Neural progenitor cell (in vitro differentiated cells): ENCODE results near the gene THSD4. TPM values are rescaled to one million over a fixed set of nuclear protein-coding genes. Genes with fewer than 3 reads are reported as not detected.
"Not testable (repeated sequence)": the region's sequence is repeated elsewhere in the genome, so short reads cannot be mapped to it uniquely, and the experiment has no call there.

Experiments
- DNase-seq: peaks from one replicate; pipeline ENCODE4 v3.0.0-alpha.2; 2016; ENCODE audit warnings: low spot score
- H2AFZ ChIP-seq: fragments of 200-600 bp; sonication (generic); replicated peaks from 2 replicates; pipeline ENCODE4 v1.6.1; 2016; ENCODE audit warnings: antibody characterized with exemption
- H3F3A ChIP-seq: fragments of 200-600 bp; sonication (generic); 2 replicates; pipeline ENCODE4 v1.6.1; 2016; ENCODE audit warnings: antibody characterized with exemption, low read depth
- H3K27ac ChIP-seq: fragments of 200-600 bp; sonication (generic); 2 replicates; pipeline ENCODE4 v1.5.1; 2016; ENCODE audit warnings: mild to moderate bottlenecking
- H3K27me3 ChIP-seq: fragments of 200-600 bp; sonication (generic); 2 replicates; pipeline ENCODE4 v1.6.1; 2016; ENCODE audit warnings: mild to moderate bottlenecking, moderate library complexity
- H3K36me3 ChIP-seq: fragments of 200-600 bp; sonication (generic); 2 replicates; pipeline ENCODE4 v1.5.1; 2016
- H3K4me1 ChIP-seq: fragments of 200-600 bp; sonication (generic); 2 replicates; pipeline ENCODE4 v1.6.1; 2016; ENCODE audit warnings: mixed run types
- H3K4me2 ChIP-seq: fragments of 200-600 bp; sonication (generic); 2 replicates; pipeline ENCODE4 v1.6.1; 2016
- H3K4me3 ChIP-seq: fragments of 200-600 bp; sonication (generic); 2 replicates; pipeline ENCODE4 v1.5.1; 2016
- H3K79me2 ChIP-seq: fragments of 200-600 bp; sonication (generic); 2 replicates; pipeline ENCODE4 v1.6.1; 2016; ENCODE audit warnings: low read depth
- H3K9ac ChIP-seq: fragments of 200-600 bp; sonication (generic); 2 replicates; pipeline ENCODE4 v1.6.1; 2016
- H3K9me3 ChIP-seq: fragments of 200-600 bp; sonication (generic); 2 replicates; pipeline ENCODE4 v1.5.1; 2016; ENCODE audit warnings: low read depth
- H4K20me1 ChIP-seq: fragments of 200-600 bp; sonication (generic); 2 replicates; pipeline ENCODE4 v1.6.1; 2016; ENCODE audit warnings: low read depth
- H3K27ac Mint-ChIP-seq: 3 replicates; pipeline ENCODE4 v1.8.0; 2021; ENCODE audit warnings: mixed read lengths
- H3K27me3 Mint-ChIP-seq: 2 replicates; pipeline ENCODE4 v1.8.0; 2022; ENCODE audit warnings: low read depth, mild to moderate bottlenecking, inconsistent platforms, moderate library complexity, mixed read lengths; ENCODE audit not compliant: insufficient read depth
- H3K36me3 Mint-ChIP-seq: 3 replicates; pipeline ENCODE4 v1.8.0; 2021; ENCODE audit warnings: mixed read lengths
- H3K4me1 Mint-ChIP-seq: 3 replicates; pipeline ENCODE4 v1.8.0; 2021; ENCODE audit warnings: mixed read lengths
- H3K4me3 Mint-ChIP-seq: 3 replicates; pipeline ENCODE4 v1.8.0; 2021; ENCODE audit warnings: mild to moderate bottlenecking, moderate library complexity, mixed read lengths
- H3K9me3 Mint-ChIP-seq: 3 replicates; pipeline ENCODE4 v1.8.0; 2020; ENCODE audit warnings: mixed read lengths
- CTCF ChIP-seq: fragments of 200-600 bp; sonication (generic); IDR thresholded peaks from 2 replicates; pipeline ENCODE4 v1.5.1; 2017; ENCODE audit warnings: antibody characterized with exemption, mild to moderate bottlenecking
- EZH2 ChIP-seq: fragments of 200-600 bp; sonication (generic); IDR thresholded peaks from 2 replicates; pipeline ENCODE4 v1.6.1; 2017; ENCODE audit warnings: antibody characterized with exemption, mild to moderate bottlenecking, moderate library complexity
- EZH2phosphoT487 ChIP-seq: fragments of 200-600 bp; sonication (generic); IDR thresholded peaks from 2 replicates; pipeline ENCODE4 v1.6.1; 2017; ENCODE audit warnings: antibody characterized with exemption
- total RNA-seq: library from RNA; depleted of rRNA; stranded (reverse); fragments of >200 nt; gene quantifications from 2 replicates; pipeline ENCODE4 v1.2.3, GENCODE V29; 2015; ENCODE audit warnings: low replicate concordance

Gene THSD4
- total RNA-seq, 1 donor from 2014 or later: 2.4 TPM

- Mint-ChIP-seq H3K36me3 (peaks cover 3% of the 10 kb centered on the region), H3K4me1 (no peaks in the 10 kb centered on the region), H3K27me3 (peaks cover 2% of the 10 kb centered on the region), H3K9me3 (peaks cover 20% of the 10 kb centered on the region), H3K4me3 (no peak overlapping the region), H3K27ac (no peak overlapping the region)
- H3K36me3 ChIP-seq: peaks cover 5% of the 10 kb centered on the region
- no peak overlapping the region for H3K9ac ChIP-seq
- no peak overlapping the region for H3K27ac ChIP-seq
- no peaks in the 10 kb centered on the region for H3K4me1 ChIP-seq
- no peak for DNase-seq
- H3K79me2 ChIP-seq: no peaks in the 10 kb centered on the region
- H3K27me3 ChIP-seq: no peaks in the 10 kb centered on the region
- no peak overlapping the region for H2AFZ ChIP-seq
- peaks cover 6% of the 10 kb centered on the region for H3K9me3 ChIP-seq
- H3K4me2 ChIP-seq: no peak overlapping the region
- no peaks in the 10 kb centered on the region for H3F3A ChIP-seq
- no peaks in the 10 kb centered on the region for H4K20me1 ChIP-seq
- H3K4me3 ChIP-seq: no peak overlapping the region
- no peak for TF ChIP-seq CTCF
- no peak for TF ChIP-seq EZH2
- TF ChIP-seq EZH2phosphoT487: no peak
These were observed 55.9 kb downstream of the THSD4 start for GRCh38 chr15:71171195-71171594.

GRCh38 chr15:71174360-71174759 lies 59.1 kb downstream of the THSD4 start:
- H4K20me1 ChIP-seq, H3K27me3 ChIP-seq, H3K27ac ChIP-seq, H3K4me1 ChIP-seq, H3K9me3 ChIP-seq, H3K36me3 ChIP-seq, DNase-seq, H3K27me3 Mint-ChIP-seq, H3K4me3 Mint-ChIP-seq, H3K4me2 ChIP-seq, H3F3A ChIP-seq, H3K79me2 ChIP-seq, H3K36me3 Mint-ChIP-seq, H2AFZ ChIP-seq, H3K4me1 Mint-ChIP-seq, H3K4me3 ChIP-seq, H3K9ac ChIP-seq, H3K27ac Mint-ChIP-seq: not testable (repeated sequence)
- H3K9me3 Mint-ChIP-seq: peaks cover 20% of the 10 kb centered on the region

GRCh38 chr15:71180986-71181853 lies 65.9 kb downstream of the THSD4 start:
- no peak overlapping the region for H3K9ac ChIP-seq
- no peaks in the 10 kb centered on the region for H3K79me2 ChIP-seq
- peaks cover under 1% of the 10 kb centered on the region for H3F3A ChIP-seq
- H3K36me3 ChIP-seq: no peaks in the 10 kb centered on the region
- H3K4me3 ChIP-seq: no peak overlapping the region
- H4K20me1 ChIP-seq: no peaks in the 10 kb centered on the region
- no peak overlapping the region for H2AFZ ChIP-seq
- Mint-ChIP-seq H3K36me3 (no peaks in the 10 kb centered on the region), H3K9me3 (no peaks in the 10 kb centered on the region), H3K4me3 (no peak overlapping the region), H3K27me3 (no peaks in the 10 kb centered on the region), H3K4me1 (no peaks in the 10 kb centered on the region), H3K27ac (no peak overlapping the region)
- TF ChIP-seq EZH2phosphoT487: no peak
- no peak for TF ChIP-seq CTCF
- TF ChIP-seq EZH2: no peak
- H3K27ac ChIP-seq: no peak overlapping the region
- H3K4me1 ChIP-seq: no peaks in the 10 kb centered on the region
- DNase-seq: no peak
- no peaks in the 10 kb centered on the region for H3K27me3 ChIP-seq
- H3K4me2 ChIP-seq: no peak overlapping the region
- H3K9me3 ChIP-seq: no peaks in the 10 kb centered on the region

- no peaks in the 10 kb centered on the region for H3K9me3 Mint-ChIP-seq
- no peak overlapping the region for H2AFZ ChIP-seq
- no peak overlapping the region for H3K4me3 ChIP-seq
These were observed 67.3 kb downstream of the THSD4 start for GRCh38 chr15:71182522-71182921.

More at GRCh38 chr15:71182522-71182921, 67.3 kb downstream of the THSD4 start:
- H3K27me3 ChIP-seq: no peaks in the 10 kb centered on the region
- peaks cover 13% of the 10 kb centered on the region for H3K4me1 ChIP-seq
- H3K36me3 ChIP-seq: no peaks in the 10 kb centered on the region
- H3K4me1 Mint-ChIP-seq: no peaks in the 10 kb centered on the region
- no peaks in the 10 kb centered on the region for H4K20me1 ChIP-seq
- H3K36me3 Mint-ChIP-seq: no peaks in the 10 kb centered on the region
- no peaks in the 10 kb centered on the region for H3K79me2 ChIP-seq
- H3K9me3 ChIP-seq: no peaks in the 10 kb centered on the region
- H3K27ac ChIP-seq: no peak overlapping the region
- no peak for TF ChIP-seq EZH2phosphoT487
- no peak for TF ChIP-seq CTCF
- no peak for TF ChIP-seq EZH2
- no peak overlapping the region for H3K27ac Mint-ChIP-seq
- no peak overlapping the region for H3K9ac ChIP-seq
- H3K27me3 Mint-ChIP-seq: peaks cover 2% of the 10 kb centered on the region
- DNase-seq: no peak
- no peak overlapping the region for H3K4me2 ChIP-seq
- peaks cover 13% of the 10 kb centered on the region for H3F3A ChIP-seq
- no peak overlapping the region for H3K4me3 Mint-ChIP-seq
